IMR-90 (cell line): Measurements from ENCODE around the gene AMZ1. TPM values are rescaled to one million over a fixed set of nuclear protein-coding genes. Genes with fewer than 3 reads are reported as not detected.

Source experiments
- ATAC-seq: fragments of 200-7000 bp; cut with Tn5 transposase; 2 replicates; pipeline ENCODE4 v1.9.1; 2020; ENCODE audit warnings: low read depth, mild to moderate bottlenecking, moderate library complexity
- BruUV-seq: library from RNA; stranded (reverse); fragments of 400-500 nt; replicated peaks from 2 replicates; lab custom pipeline; 2021; lab: Mats Ljungman, UMichigan
- CTCF ChIA-PET: fragments of 300-600 bp; formaldehyde crosslinking; extraction: SDS; loops from one replicate; lab custom pipeline; 2021; ENCODE audit warnings: antibody characterized with exemption; lab: Yijun Ruan, JAX
- POLR2A ChIA-PET: fragments of 300-600 bp; sonication (Branson Sonifier 250); formaldehyde crosslinking; loops from one replicate; lab custom pipeline; 2022; ENCODE audit warnings: antibody characterized with exemption; ENCODE audit not compliant: unreplicated experiment; lab: Charles Lee
- DNase-seq: peaks from one replicate; pipeline ENCODE4 v3.0.0; 2013
- H2AFZ ChIP-seq: replicated peaks from 2 replicates; pipeline ENCODE3; 2013; ENCODE audit warnings: low read length, mild to moderate bottlenecking; ENCODE audit not compliant: poor library complexity
- H2AK5ac ChIP-seq: 2 replicates; pipeline ENCODE4 v1.6.1; 2013; ENCODE audit warnings: low read depth, low read length, inconsistent platforms
- H2AK9ac ChIP-seq: replicated peaks from 2 replicates; pipeline ENCODE3; 2013; ENCODE audit warnings: mild to moderate bottlenecking, low read depth, low read length, moderate library complexity; ENCODE audit not compliant: poor library complexity
- H2BK120ac ChIP-seq: 2 replicates; pipeline ENCODE4 v1.6.1; 2013; ENCODE audit warnings: low read depth, low read length, inconsistent platforms
- H2BK15ac ChIP-seq: 3 replicates; pipeline ENCODE4 v1.6.1; 2013; ENCODE audit warnings: low read depth, low read length, inconsistent platforms
- H2BK20ac ChIP-seq: 2 replicates; pipeline ENCODE4 v1.6.1; 2013; ENCODE audit warnings: low read depth, mild to moderate bottlenecking, inconsistent platforms, low read length, moderate library complexity
- H2BK5ac ChIP-seq: 2 replicates; pipeline ENCODE4 v1.6.1; 2013; ENCODE audit warnings: mild to moderate bottlenecking, low read depth, low read length, inconsistent platforms; ENCODE audit not compliant: poor library complexity, severe bottlenecking
- H3K14ac ChIP-seq: replicated peaks from 2 replicates; pipeline ENCODE4 v1.6.1; 2013; ENCODE audit warnings: low read depth, low read length, inconsistent platforms
- H3K18ac ChIP-seq: 2 replicates; pipeline ENCODE4 v1.6.1; 2013; ENCODE audit warnings: low read depth, low read length, control low read depth
- H3K23ac ChIP-seq: 2 replicates; pipeline ENCODE4 v1.6.1; 2013; ENCODE audit warnings: low read depth, low read length, inconsistent platforms
- H3K27ac ChIP-seq: 2 replicates; pipeline ENCODE4 v1.5.1; 2013; ENCODE audit warnings: mild to moderate bottlenecking, control low read depth, low read length; ENCODE audit not compliant: insufficient read depth
- H3K27me3 ChIP-seq: 2 replicates; pipeline ENCODE4 v1.6.1; 2013; ENCODE audit warnings: low read length; ENCODE audit not compliant: control insufficient read depth, insufficient read depth
- H3K36me3 ChIP-seq: 2 replicates; pipeline ENCODE4 v1.6.1; 2013; ENCODE audit warnings: low read length, mixed read lengths; ENCODE audit not compliant: control insufficient read depth, insufficient read depth
- H3K4ac ChIP-seq: 2 replicates; pipeline ENCODE4 v1.6.1; 2013; ENCODE audit warnings: low read depth, low read length, inconsistent platforms
- H3K4me1 ChIP-seq: 2 replicates; pipeline ENCODE4 v1.6.1; 2013; ENCODE audit warnings: low read length, mixed read lengths; ENCODE audit not compliant: control insufficient read depth, insufficient read depth
- H3K4me2 ChIP-seq: 2 replicates; pipeline ENCODE4 v1.6.1; 2013; ENCODE audit warnings: low read depth, mild to moderate bottlenecking, control low read depth, low read length, moderate library complexity
- H3K4me3 ChIP-seq: 2 replicates; pipeline ENCODE4 v1.5.1; 2013; ENCODE audit warnings: low read depth, mild to moderate bottlenecking, control low read depth, low read length, moderate library complexity; ENCODE audit not compliant: insufficient read depth
- H3K56ac ChIP-seq: 2 replicates; pipeline ENCODE4 v1.6.1; 2013; ENCODE audit warnings: low read length, inconsistent platforms; ENCODE audit not compliant: insufficient read depth; ENCODE audit errors: extremely low read depth
- H3K79me1 ChIP-seq, 2 experiments: 2 replicates each; pipeline ENCODE4 v1.6.1; 2013; ENCODE audit warnings: low read length in 2 of 2, inconsistent platforms in 1 of 2, low read depth in 1 of 2
- H3K9ac ChIP-seq: 2 replicates; pipeline ENCODE4 v1.6.1; 2013; ENCODE audit warnings: low read depth, low read length, control low read depth
- H3K9me1 ChIP-seq: 2 replicates; pipeline ENCODE4 v1.6.1; 2013; ENCODE audit warnings: low read length, inconsistent platforms; ENCODE audit not compliant: insufficient read depth
- H3K9me3 ChIP-seq: 2 replicates; pipeline ENCODE4 v1.6.1; 2013; ENCODE audit warnings: low read length; ENCODE audit not compliant: control insufficient read depth, insufficient read depth
- H4K20me1 ChIP-seq: 2 replicates; pipeline ENCODE4 v1.6.1; 2013; ENCODE audit warnings: low read length, inconsistent platforms; ENCODE audit not compliant: insufficient read depth
- H4K5ac ChIP-seq: 2 replicates; pipeline ENCODE4 v1.6.1; 2013; ENCODE audit warnings: mild to moderate bottlenecking, low read depth, low read length, control low read depth
- H4K8ac ChIP-seq, 2 experiments: 2 replicates each; pipeline ENCODE4 v1.6.1; 2013; ENCODE audit warnings: low read depth in 2 of 2, low read length in 2 of 2, control low read depth in 1 of 2, inconsistent platforms in 1 of 2
- H4K91ac ChIP-seq: 2 replicates; pipeline ENCODE4 v1.6.1; 2013; ENCODE audit warnings: low read depth, low read length, inconsistent platforms; ENCODE audit not compliant: insufficient read depth
- MAZ ChIP-seq: IDR thresholded peaks from 2 replicates; pipeline ENCODE4 v1.6.1; 2012; ENCODE audit warnings: low read depth, mild to moderate bottlenecking, low read length, improper control_type of control experiment, moderate library complexity, borderline replicate concordance
- NFE2L2 ChIP-seq: fragments of 150-350 bp; IDR thresholded peaks from 2 replicates; pipeline ENCODE4 v1.6.1; 2016; ENCODE audit warnings: low read depth, mild to moderate bottlenecking, low read length
- SMC3 ChIP-seq: fragments of 150-350 bp; IDR thresholded peaks from 2 replicates; pipeline ENCODE4 v1.6.1; 2016; ENCODE audit warnings: low read depth, mild to moderate bottlenecking, antibody characterized with exemption, low read length, moderate library complexity
- WGBS, 2 experiments: methylation state at CpG; one replicate each; pipeline versions ENCODE4 v1.1.5 to v1.1.7; 2013; ENCODE audit warnings: missing lambda C conversion rate in 2 of 2; ENCODE audit not compliant: insufficient read length in 1 of 2; ENCODE audit errors: extremely low coverage in 2 of 2; 5-methylcytosine and 5-hydroxymethylcytosine counted together
- dilution Hi-C: fragments of 300-500 bp; cut with HindIII; formaldehyde crosslinking; loops from one replicate; pipeline ENCODE4 v1.14.3; 2018; ENCODE audit warnings: low sequenced_read_pairs; ENCODE audit not compliant: unreplicated experiment
- in situ Hi-C: fragments of 300-500 bp; cut with MboI; formaldehyde crosslinking; loops from 3 replicates; pipeline ENCODE4 v1.14.3; 2019; ENCODE audit warnings: low sequenced_read_pairs, inconsistent platforms, mixed read lengths
- intact Hi-C: fragments of 100-400 bp; cut with micrococcal nuclease; formaldehyde crosslinking; loops from 2 replicates; pipeline ENCODE4 v1.10.0; 2022
- polyA plus RNA-seq, 3 experiments: library from polyadenylated mRNA; depleted of rRNA; stranded (reverse); fragments of >200 nt; gene quantifications; 2 replicates each; pipeline ENCODE4 v1.2.3, GENCODE V29; 2012; ENCODE audit warnings: low replicate concordance in 1 of 3
- total RNA-seq: library from RNA; depleted of rRNA; stranded (reverse); fragments of >200 nt; gene quantifications from 2 replicates; pipeline ENCODE4 v1.2.3, GENCODE V29; 2012

Gene AMZ1
- total and polyA plus RNA-seq, 2 of the 4 experiments (the other 2 are of a cell fraction) = 0.54 to 1.6 TPM

DNA sequence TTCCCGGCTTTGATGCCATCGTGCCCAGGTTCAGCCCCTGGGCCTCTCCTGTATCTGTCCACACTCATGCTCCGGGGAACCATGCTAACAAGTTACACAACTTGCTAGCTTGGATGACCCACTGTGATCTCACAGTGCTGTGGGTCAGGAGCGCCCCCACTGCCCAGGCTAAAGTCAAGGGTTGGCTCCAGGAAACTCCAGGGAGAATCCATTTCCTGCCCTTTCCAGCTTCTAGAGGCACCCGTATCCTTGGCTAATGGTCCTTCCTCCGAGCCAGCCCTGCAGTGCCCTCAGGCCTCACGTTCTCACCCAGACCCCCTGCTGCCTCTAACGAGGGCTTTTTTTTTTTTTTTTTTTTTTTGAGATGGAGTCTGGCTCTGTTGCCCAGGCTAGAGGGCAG lies 19.5 kb downstream of the AMZ1 start:
- intact Hi-C loops = no loop called here
- no peak overlapping the region for H3K18ac ChIP-seq
- POLR2A ChIA-PET = no interaction called here
- no peak overlapping the region for H3K23ac ChIP-seq
- no peak for TF ChIP-seq SMC3
- no peak for TF ChIP-seq NFE2L2
- TF ChIP-seq MAZ = no peak
- H2AFZ ChIP-seq = peak overlapping the region; percentile 6
- dilution Hi-C loops = no loop called here
- no peak overlapping the region for H2BK5ac ChIP-seq
- no peak overlapping the region for H4K8ac ChIP-seq
- DNase-seq (no peak), ATAC-seq (no peak)
- H2AK9ac ChIP-seq = no peak overlapping the region
- no peak overlapping the region for H4K5ac ChIP-seq
- no peak overlapping the region for H3K4me2 ChIP-seq
- H2BK120ac ChIP-seq = no peak overlapping the region
- in situ Hi-C loops = no loop called here
- H3K9ac ChIP-seq = no peak overlapping the region
- CTCF ChIA-PET = interaction anchor here (1.0 kb wide), 1 partner anchor 140 kb away, joined by 4 read pairs; no protein-coding TSS in a partner anchor
- no peak overlapping the region for H3K4ac ChIP-seq
- H2AK5ac ChIP-seq = no peak overlapping the region
- no peak overlapping the region for H3K27ac ChIP-seq
- H3K79me1 ChIP-seq = no peaks in the 10 kb centered on the region
- no peak overlapping the region for H3K56ac ChIP-seq
- H4K20me1 ChIP-seq = no peaks in the 10 kb centered on the region; the same call in 1 of the 2 replicates
- H3K9me1 ChIP-seq = no peaks in the 10 kb centered on the region
- no peak overlapping the region for H2BK15ac ChIP-seq
- no peak overlapping the region for H4K91ac ChIP-seq
- H3K14ac ChIP-seq = no peak overlapping the region
- WGBS, 2 experiments = 81% methylated on average over 3 of the region's 8 CpGs; no CpG with 5 or more reads in 1 of the 2 experiments
- H3K9me3 ChIP-seq = peaks cover 4% of the 10 kb centered on the region; the same call in 1 of the 2 replicates
- H3K4me1 ChIP-seq = no peaks in the 10 kb centered on the region
- no TSS peak for BruUV-seq
- H3K36me3 ChIP-seq = peaks cover 3% of the 10 kb centered on the region
- H2BK20ac ChIP-seq = no peak overlapping the region
- H3K4me3 ChIP-seq = no peak overlapping the region
- H3K27me3 ChIP-seq = no peaks in the 10 kb centered on the region
